ENCODE data around the gene ADAMTSL3. TPM values are rescaled to one million over a fixed set of nuclear protein-coding genes. Genes with fewer than 3 reads are reported as not detected.

Gene ADAMTSL3
- total and polyA plus RNA-seq, 4 donors = 3.5 to 19.0 (median 8.0) TPM

DNA sequence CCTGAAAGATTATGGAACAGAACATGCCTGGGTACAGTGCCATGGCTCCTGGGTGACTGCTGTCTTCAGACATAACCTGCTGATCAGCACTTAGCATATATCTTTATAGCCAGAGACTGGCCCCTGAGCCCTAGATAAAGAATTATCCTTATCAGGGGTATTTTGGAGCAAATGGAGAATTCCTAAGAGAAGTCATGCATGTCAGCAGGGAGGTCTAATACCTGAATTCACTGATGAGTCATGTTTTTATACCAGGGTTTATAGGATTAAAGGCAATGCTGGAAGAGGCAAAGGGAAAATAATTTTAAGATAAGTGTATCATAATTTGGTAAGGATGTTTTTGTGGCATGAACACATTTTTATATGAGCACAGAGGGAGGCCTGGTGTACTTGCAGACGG is 159.8 kb downstream of the ADAMTSL3 start:
- no peak for TF ChIP-seq SP1 (IDR thresholded peaks at IDR 0.05)
- H3K27ac ChIP-seq (ENCODE audit: low read depth in 1 of 2, low read length in 2 of 2) = no peak overlapping the region
- H3K9me3 ChIP-seq (ENCODE audit: control insufficient read depth in 4 of 4, low read length in 3 of 4) = no peaks in the 10 kb centered on the region
- H3K4me1 ChIP-seq (ENCODE audit: control insufficient read depth in 4 of 4, insufficient read depth in 4 of 4, low read length in 3 of 4) = no peaks in the 10 kb centered on the region
- 83% methylated on average over 1 of the region's 1 CpG for WGBS
- H3K27me3 ChIP-seq (ENCODE audit: control insufficient read depth in 4 of 4, insufficient read depth in 4 of 4, low read length in 3 of 4) = no peaks in the 10 kb centered on the region
- DNase-seq (ENCODE audit: low spot score) = no peak
- no peak overlapping the region for H3K4me3 ChIP-seq (ENCODE audit: low read depth in 1 of 3, low read length in 3 of 3)
- H3K36me3 ChIP-seq (ENCODE audit: control insufficient read depth in 4 of 4, insufficient read depth in 3 of 4, low read depth in 1 of 4, low read length in 3 of 4) = peaks cover 0 to 1% (median 0%) of the 10 kb centered on the region in 4 donors
- H3K9ac ChIP-seq (ENCODE audit: low read depth in 1 of 2, low read length in 2 of 2) = no peak overlapping the region

DNA sequence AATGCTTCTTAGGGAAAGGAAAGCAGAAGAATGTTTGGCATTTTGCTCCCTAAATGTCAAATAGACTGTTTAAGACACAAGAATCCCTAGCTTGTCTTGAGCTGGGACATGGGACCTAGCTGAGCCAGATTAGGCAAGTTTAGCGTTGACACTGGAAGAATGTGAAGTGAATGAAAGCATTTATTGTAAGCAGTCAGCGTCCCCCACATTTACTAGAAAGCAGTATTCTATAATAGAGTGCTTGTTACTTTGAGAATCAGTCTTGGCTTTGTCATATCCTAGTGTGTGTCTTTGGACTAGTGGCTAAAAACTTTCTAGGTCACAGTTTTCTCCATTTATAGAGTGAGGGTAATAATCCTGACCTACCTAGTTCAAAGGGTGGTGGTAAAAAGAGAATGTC is 161.6 kb downstream of the ADAMTSL3 start:
- peaks cover 0 to 6% (median 3%) of the 10 kb centered on the region in 4 donors for H3K36me3 ChIP-seq (ENCODE audit: control insufficient read depth in 4 of 4, insufficient read depth in 3 of 4, low read depth in 1 of 4, low read length in 3 of 4)
- H3K4me1 ChIP-seq (ENCODE audit: control insufficient read depth in 4 of 4, insufficient read depth in 4 of 4, low read length in 3 of 4) = no peaks in the 10 kb centered on the region
- H3K4me3 ChIP-seq (ENCODE audit: low read depth in 1 of 3, low read length in 3 of 3) = no peak overlapping the region
- TF ChIP-seq SP1 (IDR thresholded peaks at IDR 0.05) (no peak), FOXA2 (IDR thresholded peaks at IDR 0.05) (no peak), NR2F2 (IDR thresholded peaks at IDR 0.05) (no peak), RXRA (IDR thresholded peaks at IDR 0.05) (no peak), HNF4A (conservative IDR thresholded peaks at IDR 0.05) (no peak), HNF4G (IDR thresholded peaks at IDR 0.05) (no peak), ZBTB33 (IDR thresholded peaks at IDR 0.05) (no peak), EGR1 (IDR thresholded peaks at IDR 0.05; ENCODE audit: low read depth in 2 of 2) (no peak), TAF1 (conservative IDR thresholded peaks at IDR 0.05) (no peak)
- TF ChIP-seq, protein P1, sequence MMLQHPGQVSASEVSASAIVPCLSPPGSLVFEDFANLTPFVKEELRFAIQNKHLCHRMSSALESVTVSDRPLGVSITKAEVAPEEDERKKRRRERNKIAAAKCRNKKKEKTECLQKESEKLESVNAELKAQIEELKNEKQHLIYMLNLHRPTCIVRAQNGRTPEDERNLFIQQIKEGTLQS (IDR thresholded peaks at IDR 0.05) = no peak
- TF ChIP-seq, protein P2, sequence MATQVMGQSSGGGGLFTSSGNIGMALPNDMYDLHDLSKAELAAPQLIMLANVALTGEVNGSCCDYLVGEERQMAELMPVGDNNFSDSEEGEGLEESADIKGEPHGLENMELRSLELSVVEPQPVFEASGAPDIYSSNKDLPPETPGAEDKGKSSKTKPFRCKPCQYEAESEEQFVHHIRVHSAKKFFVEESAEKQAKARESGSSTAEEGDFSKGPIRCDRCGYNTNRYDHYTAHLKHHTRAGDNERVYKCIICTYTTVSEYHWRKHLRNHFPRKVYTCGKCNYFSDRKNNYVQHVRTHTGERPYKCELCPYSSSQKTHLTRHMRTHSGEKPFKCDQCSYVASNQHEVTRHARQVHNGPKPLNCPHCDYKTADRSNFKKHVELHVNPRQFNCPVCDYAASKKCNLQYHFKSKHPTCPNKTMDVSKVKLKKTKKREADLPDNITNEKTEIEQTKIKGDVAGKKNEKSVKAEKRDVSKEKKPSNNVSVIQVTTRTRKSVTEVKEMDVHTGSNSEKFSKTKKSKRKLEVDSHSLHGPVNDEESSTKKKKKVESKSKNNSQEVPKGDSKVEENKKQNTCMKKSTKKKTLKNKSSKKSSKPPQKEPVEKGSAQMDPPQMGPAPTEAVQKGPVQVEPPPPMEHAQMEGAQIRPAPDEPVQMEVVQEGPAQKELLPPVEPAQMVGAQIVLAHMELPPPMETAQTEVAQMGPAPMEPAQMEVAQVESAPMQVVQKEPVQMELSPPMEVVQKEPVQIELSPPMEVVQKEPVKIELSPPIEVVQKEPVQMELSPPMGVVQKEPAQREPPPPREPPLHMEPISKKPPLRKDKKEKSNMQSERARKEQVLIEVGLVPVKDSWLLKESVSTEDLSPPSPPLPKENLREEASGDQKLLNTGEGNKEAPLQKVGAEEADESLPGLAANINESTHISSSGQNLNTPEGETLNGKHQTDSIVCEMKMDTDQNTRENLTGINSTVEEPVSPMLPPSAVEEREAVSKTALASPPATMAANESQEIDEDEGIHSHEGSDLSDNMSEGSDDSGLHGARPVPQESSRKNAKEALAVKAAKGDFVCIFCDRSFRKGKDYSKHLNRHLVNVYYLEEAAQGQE (IDR thresholded peaks at IDR 0.05) = no peak
- H3K27me3 ChIP-seq (ENCODE audit: control insufficient read depth in 4 of 4, insufficient read depth in 4 of 4, low read length in 3 of 4) = no peaks in the 10 kb centered on the region
- H3K9me3 ChIP-seq (ENCODE audit: control insufficient read depth in 4 of 4, low read length in 3 of 4) = no peaks in the 10 kb centered on the region
- no peak overlapping the region for H3K27ac ChIP-seq (ENCODE audit: low read depth in 1 of 2, low read length in 2 of 2)
- DNase-seq (ENCODE audit: low spot score) = no peak
- 84% methylated on average over 2 of the region's 2 CpGs for WGBS
- H3K9ac ChIP-seq (ENCODE audit: low read depth in 1 of 2, low read length in 2 of 2) = no peak overlapping the region

GRCh38 chr15:83816124-83816883 is 162.4 kb downstream of the ADAMTSL3 start:
- H3K27ac ChIP-seq (ENCODE audit: low read depth in 1 of 2, low read length in 2 of 2) = no peak overlapping the region
- WGBS = 89% methylated on average over 8 of the region's 8 CpGs
- H3K36me3 ChIP-seq (ENCODE audit: control insufficient read depth in 4 of 4, insufficient read depth in 3 of 4, low read depth in 1 of 4, low read length in 3 of 4) = peaks cover 0 to 6% (median 3%) of the 10 kb centered on the region in 4 donors
- H3K9me3 ChIP-seq (ENCODE audit: control insufficient read depth in 4 of 4, low read length in 3 of 4) = no peaks in the 10 kb centered on the region
- no peaks in the 10 kb centered on the region for H3K27me3 ChIP-seq (ENCODE audit: control insufficient read depth in 4 of 4, insufficient read depth in 4 of 4, low read length in 3 of 4)
- no peak for TF ChIP-seq SP1 (IDR thresholded peaks at IDR 0.05)
- TF ChIP-seq EGR1 (IDR thresholded peaks at IDR 0.05; ENCODE audit: low read depth in 2 of 2) = no peak
- TF ChIP-seq FOXA1 (IDR thresholded peaks at IDR 0.05) = no peak
- TF ChIP-seq, protein P1 (IDR thresholded peaks at IDR 0.05) = no peak
- no peak for TF ChIP-seq FOXA2 (IDR thresholded peaks at IDR 0.05)
- TF ChIP-seq, protein P3, sequence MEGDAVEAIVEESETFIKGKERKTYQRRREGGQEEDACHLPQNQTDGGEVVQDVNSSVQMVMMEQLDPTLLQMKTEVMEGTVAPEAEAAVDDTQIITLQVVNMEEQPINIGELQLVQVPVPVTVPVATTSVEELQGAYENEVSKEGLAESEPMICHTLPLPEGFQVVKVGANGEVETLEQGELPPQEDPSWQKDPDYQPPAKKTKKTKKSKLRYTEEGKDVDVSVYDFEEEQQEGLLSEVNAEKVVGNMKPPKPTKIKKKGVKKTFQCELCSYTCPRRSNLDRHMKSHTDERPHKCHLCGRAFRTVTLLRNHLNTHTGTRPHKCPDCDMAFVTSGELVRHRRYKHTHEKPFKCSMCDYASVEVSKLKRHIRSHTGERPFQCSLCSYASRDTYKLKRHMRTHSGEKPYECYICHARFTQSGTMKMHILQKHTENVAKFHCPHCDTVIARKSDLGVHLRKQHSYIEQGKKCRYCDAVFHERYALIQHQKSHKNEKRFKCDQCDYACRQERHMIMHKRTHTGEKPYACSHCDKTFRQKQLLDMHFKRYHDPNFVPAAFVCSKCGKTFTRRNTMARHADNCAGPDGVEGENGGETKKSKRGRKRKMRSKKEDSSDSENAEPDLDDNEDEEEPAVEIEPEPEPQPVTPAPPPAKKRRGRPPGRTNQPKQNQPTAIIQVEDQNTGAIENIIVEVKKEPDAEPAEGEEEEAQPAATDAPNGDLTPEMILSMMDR (IDR thresholded peaks at IDR 0.05; ENCODE audit: low read depth, low read length, missing input control) = no peak
- no peak for TF ChIP-seq YY1 (IDR thresholded peaks at IDR 0.05)
- no peak for TF ChIP-seq NR2F2 (IDR thresholded peaks at IDR 0.05)
- TF ChIP-seq MAX (IDR thresholded peaks at IDR 0.05) = no peak
- no peak for TF ChIP-seq HNF4G (IDR thresholded peaks at IDR 0.05)
- TF ChIP-seq RAD21 (IDR thresholded peaks at IDR 0.05) = no peak
- TF ChIP-seq GABPA (IDR thresholded peaks at IDR 0.05 in 1 of 2, conservative IDR thresholded peaks at IDR 0.05 in 1 of 2) = no peak
- DNase-seq (ENCODE audit: low spot score) = no peak
- H3K4me3 ChIP-seq (ENCODE audit: low read depth in 1 of 3, low read length in 3 of 3) = no peak overlapping the region
- H3K9ac ChIP-seq (ENCODE audit: low read depth in 1 of 2, low read length in 2 of 2) = no peak overlapping the region
- H3K4me1 ChIP-seq (ENCODE audit: control insufficient read depth in 4 of 4, insufficient read depth in 4 of 4, low read length in 3 of 4) = no peaks in the 10 kb centered on the region
